GM23338 (cell line): ENCODE measurements around the gene RBM33. TPM values are rescaled to one million over a fixed set of nuclear protein-coding genes. Genes with fewer than 3 reads are reported as not detected.

Source experiments
- ATAC-seq: fragments of 200-7000 bp; cut with Tn5 transposase; 3 replicates; pipeline ENCODE4 v1.9.1; 2020
- DNase-seq: peaks from one replicate; pipeline ENCODE4 v3.0.0-alpha.2; 2015; ENCODE audit warnings: low spot score
- H2AFZ ChIP-seq: fragments of 200-600 bp; sonication (generic); 2 replicates; pipeline ENCODE4 v1.8.0; 2016; ENCODE audit warnings: antibody characterized with exemption, mild to moderate bottlenecking, moderate library complexity
- H3F3A ChIP-seq: fragments of 200-600 bp; sonication (generic); replicated peaks from 2 replicates; pipeline ENCODE4 v1.8.0; 2017; ENCODE audit warnings: antibody characterized with exemption, mixed run types, low read depth
- H3K27ac ChIP-seq: fragments of 200-600 bp; sonication (generic); 2 replicates; pipeline ENCODE4 v1.6.1; 2016; ENCODE audit warnings: low read depth
- H3K27me3 ChIP-seq: fragments of 200-600 bp; sonication (generic); 2 replicates; pipeline ENCODE4 v1.8.0; 2016; ENCODE audit warnings: mild to moderate bottlenecking, mixed run types, moderate library complexity; ENCODE audit not compliant: insufficient read depth
- H3K36me3 ChIP-seq: fragments of 200-600 bp; sonication (generic); 2 replicates; pipeline ENCODE4 v1.8.0; 2016; ENCODE audit warnings: mild to moderate bottlenecking; ENCODE audit not compliant: insufficient read depth
- H3K4me1 ChIP-seq: fragments of 200-600 bp; sonication (generic); 2 replicates; pipeline ENCODE4 v1.8.0; 2016; ENCODE audit warnings: mild to moderate bottlenecking, moderate library complexity; ENCODE audit not compliant: insufficient read depth
- H3K4me2 ChIP-seq: fragments of 200-600 bp; sonication (generic); 2 replicates; pipeline ENCODE4 v1.7.1; 2017; ENCODE audit warnings: mixed run types
- H3K4me3 ChIP-seq: fragments of 200-600 bp; sonication (generic); 2 replicates; pipeline ENCODE4 v1.6.1; 2016; ENCODE audit warnings: mixed run types
- H3K79me2 ChIP-seq: fragments of 200-600 bp; sonication (generic); replicated peaks from 2 replicates; pipeline ENCODE4 v1.8.0; 2017; ENCODE audit warnings: mild to moderate bottlenecking; ENCODE audit not compliant: insufficient read depth
- H3K9me2 ChIP-seq: fragments of 200-600 bp; sonication (generic); 2 replicates; pipeline ENCODE4 v1.8.0; 2017; ENCODE audit not compliant: insufficient read depth
- H4K20me1 ChIP-seq: fragments of 200-600 bp; sonication (generic); replicated peaks from 2 replicates; pipeline ENCODE4 v1.8.0; 2017; ENCODE audit warnings: mild to moderate bottlenecking; ENCODE audit not compliant: insufficient read depth
- H3K27ac Mint-ChIP-seq: 2 replicates; pipeline ENCODE4 v1.8.0; 2020; ENCODE audit warnings: inconsistent platforms, mild to moderate bottlenecking, moderate library complexity, mixed read lengths
- H3K27me3 Mint-ChIP-seq: 3 replicates; pipeline ENCODE4 v1.8.0; 2022; ENCODE audit warnings: low read depth, mild to moderate bottlenecking, moderate library complexity, mixed read lengths, inconsistent platforms; ENCODE audit not compliant: insufficient read depth, poor library complexity
- H3K36me3 Mint-ChIP-seq: 3 replicates; pipeline ENCODE4 v1.8.0; 2021; ENCODE audit warnings: low read depth, mild to moderate bottlenecking, inconsistent platforms, moderate library complexity, mixed read lengths
- H3K4me1 Mint-ChIP-seq: 3 replicates; pipeline ENCODE4 v1.8.0; 2020; ENCODE audit warnings: mild to moderate bottlenecking, inconsistent platforms, mixed read lengths
- H3K4me3 Mint-ChIP-seq: 3 replicates; pipeline ENCODE4 v1.8.0; 2021; ENCODE audit warnings: moderate library complexity, mild to moderate bottlenecking, inconsistent platforms, mixed read lengths
- H3K9me3 Mint-ChIP-seq: 3 replicates; pipeline ENCODE4 v1.8.0; 2020; ENCODE audit warnings: moderate library complexity, mild to moderate bottlenecking, inconsistent platforms, mixed read lengths
- CREB1 ChIP-seq: fragments of 250-450 bp; sonication (Bioruptor Pico); IDR thresholded peaks from 2 replicates; pipeline ENCODE4 v1.5.0; 2020; ENCODE audit warnings: low read depth, mild to moderate bottlenecking, moderate library complexity
- EZH2 ChIP-seq: fragments of 200-600 bp; sonication (generic); IDR thresholded peaks from one replicate; pipeline ENCODE4 v1.8.0; 2017; ENCODE audit warnings: antibody characterized with exemption, mild to moderate bottlenecking, low read depth; ENCODE audit not compliant: unreplicated experiment
- EZH2phosphoT487 ChIP-seq: fragments of 200-600 bp; sonication (generic); IDR thresholded peaks from one replicate; pipeline ENCODE4 v1.8.1; 2018; ENCODE audit warnings: antibody characterized with exemption; ENCODE audit not compliant: unreplicated experiment
- JUNB ChIP-seq: IDR thresholded peaks from one replicate; pipeline ENCODE4 v1.6.1; 2016; ENCODE audit warnings: antibody characterized with exemption; ENCODE audit not compliant: unreplicated experiment
- NANOG ChIP-seq: IDR thresholded peaks from 2 replicates; pipeline ENCODE4 v1.6.1; 2016; ENCODE audit warnings: antibody characterized with exemption, borderline replicate concordance
- POLR2AphosphoS5 ChIP-seq: IDR thresholded peaks from 2 replicates; pipeline ENCODE4 v1.6.1; 2016; ENCODE audit warnings: antibody characterized with exemption, low read depth
- STAT1 ChIP-seq: IDR thresholded peaks from one replicate; pipeline ENCODE4 v1.6.1; 2016; ENCODE audit warnings: antibody characterized with exemption; ENCODE audit not compliant: unreplicated experiment
- ZNF114 ChIP-seq: fragments of 250-450 bp; sonication (Bioruptor Pico); IDR thresholded peaks from 2 replicates; pipeline ENCODE4 v1.5.0; 2020; ENCODE audit warnings: mild to moderate bottlenecking, moderate library complexity
- ZNF331 ChIP-seq: fragments of 250-450 bp; sonication (Bioruptor Pico); IDR thresholded peaks from 2 replicates; pipeline ENCODE4 v1.5.0; 2020; ENCODE audit warnings: low read depth, mild to moderate bottlenecking, moderate library complexity
- polyA plus RNA-seq: library from polyadenylated mRNA; unstranded; fragments of >200 nt; fragmentation: Nextera tagmentation; extraction: Ambion mirVana; gene quantifications from 2 replicates; pipeline ENCODE4 v1.2.1, GENCODE V29; 2016
- total RNA-seq: library from RNA; depleted of rRNA; stranded (reverse); fragments of >200 nt; shearing (Covaris generic); gene quantifications from 2 replicates; pipeline ENCODE4 v1.2.3, GENCODE V29; 2014
- TF ChIP-seq, protein P1 (sequence below): IDR thresholded peaks from one replicate; pipeline ENCODE4 v1.6.1; 2018; ENCODE audit warnings: antibody characterized with exemption; ENCODE audit not compliant: unreplicated experiment
- TF ChIP-seq, protein P2 (sequence below), 2 experiments: fragments of 200-600 bp in 1 of 2; sonication (generic) in 1 of 2; conservative IDR thresholded peaks; 2 replicates each; pipeline versions ENCODE4 v1.5.1 to v1.6.1; 2016 to 2017; ENCODE audit warnings: antibody characterized with exemption in 2 of 2, low read depth in 2 of 2, mild to moderate bottlenecking in 2 of 2, moderate library complexity in 1 of 2

Gene RBM33
- total and polyA plus RNA-seq, 2 experiments from 2014 or later = 47.7 to 94.7 TPM

GRCh38 chr7:155669717-155670505 is 25.4 kb downstream of the RBM33 start:
- H3K36me3 ChIP-seq = no peaks in the 10 kb centered on the region
- peak; percentile 84 for DNase-seq
- Mint-ChIP-seq H3K36me3 (peaks cover 17% of the 10 kb centered on the region; the same call in 2 of the 3 replicates), H3K27ac (peak overlapping the region; percentile 62; the same call in 1 of the 2 replicates), H3K27me3 (peaks cover 3% of the 10 kb centered on the region), H3K4me3 (no peak overlapping the region), H3K9me3 (no peaks in the 10 kb centered on the region), H3K4me1 (peaks cover 21% of the 10 kb centered on the region; the same call in 2 of the 3 replicates)
- no peaks in the 10 kb centered on the region for H3F3A ChIP-seq
- H3K4me3 ChIP-seq = no peak overlapping the region
- no peak overlapping the region for H2AFZ ChIP-seq
- H3K27ac ChIP-seq = peak overlapping the region; percentile 24
- no peak for TF ChIP-seq ZNF331 (CRISPR knock-in tag)
- TF ChIP-seq ZNF114 = no peak
- TF ChIP-seq, protein P1, sequence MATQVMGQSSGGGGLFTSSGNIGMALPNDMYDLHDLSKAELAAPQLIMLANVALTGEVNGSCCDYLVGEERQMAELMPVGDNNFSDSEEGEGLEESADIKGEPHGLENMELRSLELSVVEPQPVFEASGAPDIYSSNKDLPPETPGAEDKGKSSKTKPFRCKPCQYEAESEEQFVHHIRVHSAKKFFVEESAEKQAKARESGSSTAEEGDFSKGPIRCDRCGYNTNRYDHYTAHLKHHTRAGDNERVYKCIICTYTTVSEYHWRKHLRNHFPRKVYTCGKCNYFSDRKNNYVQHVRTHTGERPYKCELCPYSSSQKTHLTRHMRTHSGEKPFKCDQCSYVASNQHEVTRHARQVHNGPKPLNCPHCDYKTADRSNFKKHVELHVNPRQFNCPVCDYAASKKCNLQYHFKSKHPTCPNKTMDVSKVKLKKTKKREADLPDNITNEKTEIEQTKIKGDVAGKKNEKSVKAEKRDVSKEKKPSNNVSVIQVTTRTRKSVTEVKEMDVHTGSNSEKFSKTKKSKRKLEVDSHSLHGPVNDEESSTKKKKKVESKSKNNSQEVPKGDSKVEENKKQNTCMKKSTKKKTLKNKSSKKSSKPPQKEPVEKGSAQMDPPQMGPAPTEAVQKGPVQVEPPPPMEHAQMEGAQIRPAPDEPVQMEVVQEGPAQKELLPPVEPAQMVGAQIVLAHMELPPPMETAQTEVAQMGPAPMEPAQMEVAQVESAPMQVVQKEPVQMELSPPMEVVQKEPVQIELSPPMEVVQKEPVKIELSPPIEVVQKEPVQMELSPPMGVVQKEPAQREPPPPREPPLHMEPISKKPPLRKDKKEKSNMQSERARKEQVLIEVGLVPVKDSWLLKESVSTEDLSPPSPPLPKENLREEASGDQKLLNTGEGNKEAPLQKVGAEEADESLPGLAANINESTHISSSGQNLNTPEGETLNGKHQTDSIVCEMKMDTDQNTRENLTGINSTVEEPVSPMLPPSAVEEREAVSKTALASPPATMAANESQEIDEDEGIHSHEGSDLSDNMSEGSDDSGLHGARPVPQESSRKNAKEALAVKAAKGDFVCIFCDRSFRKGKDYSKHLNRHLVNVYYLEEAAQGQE = no peak
- peak; percentile 72 for TF ChIP-seq CREB1 (CRISPR knock-in tag)
- no peak overlapping the region for H3K4me2 ChIP-seq
- H3K4me1 ChIP-seq = peaks cover 9% of the 10 kb centered on the region
- peaks cover 56% of the 10 kb centered on the region for H4K20me1 ChIP-seq
- no peaks in the 10 kb centered on the region for H3K9me2 ChIP-seq
- peaks cover 97% of the 10 kb centered on the region for H3K79me2 ChIP-seq
- ATAC-seq = peak; percentile 99
- no peaks in the 10 kb centered on the region for H3K27me3 ChIP-seq

GRCh38 chr7:155670521-155670920 is 26.1 kb downstream of the RBM33 start:
- Histone ChIP-seq H3K4me1 (peaks cover 9% of the 10 kb centered on the region), H3K4me2 (no peak overlapping the region), H4K20me1 (peaks cover 53% of the 10 kb centered on the region), H3K4me3 (no peak overlapping the region), H3F3A (no peaks in the 10 kb centered on the region), H2AFZ (no peak overlapping the region), H3K27ac (no peak overlapping the region), H3K27me3 (no peaks in the 10 kb centered on the region), H3K36me3 (no peaks in the 10 kb centered on the region), H3K9me2 (no peaks in the 10 kb centered on the region), H3K79me2 (peaks cover 95% of the 10 kb centered on the region)
- H3K36me3 Mint-ChIP-seq = peaks cover 13% of the 10 kb centered on the region; the same call in 2 of the 3 replicates
- peaks cover 24% of the 10 kb centered on the region; the same call in 2 of the 3 replicates for H3K4me1 Mint-ChIP-seq
- peaks cover 2% of the 10 kb centered on the region for H3K27me3 Mint-ChIP-seq
- DNase-seq (no peak), ATAC-seq (no peak)
- no peak overlapping the region for H3K27ac Mint-ChIP-seq
- H3K9me3 Mint-ChIP-seq = no peaks in the 10 kb centered on the region
- H3K4me3 Mint-ChIP-seq = no peak overlapping the region
- TF ChIP-seq EZH2 (no peak), POLR2AphosphoS5 (no peak), EZH2phosphoT487 (no peak), ZNF331 (CRISPR knock-in tag) (no peak), JUNB (no peak), ZNF114 (no peak), CREB1 (CRISPR knock-in tag) (no peak), STAT1 (no peak), NANOG (no peak)
- TF ChIP-seq, protein P1 = no peak
- TF ChIP-seq, protein P2, sequence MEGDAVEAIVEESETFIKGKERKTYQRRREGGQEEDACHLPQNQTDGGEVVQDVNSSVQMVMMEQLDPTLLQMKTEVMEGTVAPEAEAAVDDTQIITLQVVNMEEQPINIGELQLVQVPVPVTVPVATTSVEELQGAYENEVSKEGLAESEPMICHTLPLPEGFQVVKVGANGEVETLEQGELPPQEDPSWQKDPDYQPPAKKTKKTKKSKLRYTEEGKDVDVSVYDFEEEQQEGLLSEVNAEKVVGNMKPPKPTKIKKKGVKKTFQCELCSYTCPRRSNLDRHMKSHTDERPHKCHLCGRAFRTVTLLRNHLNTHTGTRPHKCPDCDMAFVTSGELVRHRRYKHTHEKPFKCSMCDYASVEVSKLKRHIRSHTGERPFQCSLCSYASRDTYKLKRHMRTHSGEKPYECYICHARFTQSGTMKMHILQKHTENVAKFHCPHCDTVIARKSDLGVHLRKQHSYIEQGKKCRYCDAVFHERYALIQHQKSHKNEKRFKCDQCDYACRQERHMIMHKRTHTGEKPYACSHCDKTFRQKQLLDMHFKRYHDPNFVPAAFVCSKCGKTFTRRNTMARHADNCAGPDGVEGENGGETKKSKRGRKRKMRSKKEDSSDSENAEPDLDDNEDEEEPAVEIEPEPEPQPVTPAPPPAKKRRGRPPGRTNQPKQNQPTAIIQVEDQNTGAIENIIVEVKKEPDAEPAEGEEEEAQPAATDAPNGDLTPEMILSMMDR (conservative IDR thresholded peaks at IDR 0.05; ENCODE audit: low read depth in 2 of 2) = no peak
